NOMO-1 treated with DMSO at 0.1 percent for 48 hours (cell line): ENCODE results near the gene KLHL8.
A peak's percentile ranks its signal among the peaks of the same experiment; 100 is the strongest.
"Not testable (repeated sequence)": the region's sequence is repeated elsewhere in the genome, so short reads cannot be mapped to it uniquely, and the experiment has no call there.

Experiments
- DNase-seq: peaks from one replicate; lab custom pipeline; 2025; ENCODE audit not compliant: unreplicated experiment; lab: John Stamatoyannopoulos, UW

Gene KLHL8

GRCh38 chr4:87180767-87181166 lies 39.7 kb downstream of the KLHL8 start:
- DNase-seq, result no peak

DNA sequence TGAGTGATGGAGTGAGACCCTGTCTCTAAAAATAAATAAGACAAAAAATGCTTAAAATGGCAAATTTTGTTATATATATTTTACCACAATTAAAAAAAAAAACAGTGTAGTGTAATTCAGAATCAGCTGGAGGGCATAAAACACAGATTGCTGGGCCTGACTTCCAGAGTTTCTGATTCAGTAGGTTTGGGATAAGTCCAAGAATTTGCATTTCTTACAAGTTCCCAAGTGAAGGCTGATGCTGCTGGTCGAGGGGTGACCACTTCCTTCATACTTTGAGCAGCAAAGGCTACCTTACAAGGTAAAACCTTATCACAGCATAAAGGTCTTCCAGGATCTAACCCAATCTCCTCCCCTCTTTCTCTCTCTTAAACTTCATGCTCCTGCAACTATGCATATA lies 40.7 kb downstream of the KLHL8 start:
- no peak for DNase-seq

GRCh38 chr4:87174672-87175071 lies 45.7 kb downstream of the KLHL8 start:
- DNase-seq, result no peak

DNA sequence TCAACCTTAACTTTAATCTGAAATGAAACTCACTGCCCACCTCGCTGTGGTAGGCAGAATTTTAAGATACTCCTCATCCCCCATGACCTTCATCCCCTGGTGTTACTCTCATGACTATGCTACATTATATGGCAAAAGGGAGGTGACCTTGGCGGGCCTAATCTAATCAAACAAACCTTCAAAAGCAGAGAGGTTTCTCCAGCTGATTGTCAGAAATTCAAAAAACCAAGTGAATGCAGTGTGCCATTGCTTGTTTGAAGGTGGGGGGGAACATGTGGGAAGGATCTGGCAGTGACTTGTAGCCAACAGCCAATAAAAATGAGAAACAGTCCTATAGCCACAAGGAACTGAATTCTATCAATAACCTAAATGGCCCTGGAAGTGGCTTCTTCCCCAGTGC lies 48.5 kb downstream of the KLHL8 start:
- no peak for DNase-seq

GRCh38 chr4:87166296-87166854 lies 54.0 kb downstream of the KLHL8 start:
- no peak for DNase-seq

- DNase-seq, result no peak
These were observed 54.5 kb downstream of the KLHL8 start for GRCh38 chr4:87165892-87166291.

DNA sequence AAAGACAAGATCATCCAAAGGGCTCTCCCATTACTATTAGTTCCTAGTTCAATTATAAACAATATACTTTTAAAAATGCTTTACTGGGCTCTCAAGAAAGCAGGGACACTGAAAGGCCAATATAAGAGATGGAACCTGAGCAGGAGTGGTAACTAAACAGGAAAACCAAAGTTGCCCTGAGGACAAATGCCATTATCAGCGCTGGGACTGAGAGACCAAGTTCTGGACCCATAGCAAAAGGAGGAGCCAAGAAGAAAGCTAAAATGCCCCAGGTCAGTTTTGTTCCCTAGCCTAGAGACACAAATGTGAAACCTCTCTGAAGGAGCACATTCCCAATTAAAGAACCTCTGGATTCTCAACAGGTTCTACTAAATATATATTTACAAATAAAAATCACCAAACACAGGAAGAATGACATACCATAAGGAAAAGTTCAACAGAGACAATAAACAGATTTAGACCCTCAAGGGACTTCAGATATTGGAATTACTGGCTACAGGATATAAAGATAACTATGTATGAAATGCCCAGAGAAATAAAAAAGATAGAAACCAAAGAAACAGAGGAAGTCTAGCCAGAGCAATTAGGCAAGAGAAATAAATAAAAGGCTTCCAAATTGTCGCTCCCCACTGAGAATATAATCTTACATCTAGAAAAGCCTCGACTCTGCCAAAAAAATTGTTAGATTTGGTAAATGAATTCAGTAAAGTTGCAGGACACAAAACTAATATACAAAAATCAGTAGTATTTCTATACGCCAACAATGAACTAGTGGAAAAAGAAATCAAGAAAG lies 67.1 kb downstream of the KLHL8 start:
- DNase-seq, result no peak

DNA sequence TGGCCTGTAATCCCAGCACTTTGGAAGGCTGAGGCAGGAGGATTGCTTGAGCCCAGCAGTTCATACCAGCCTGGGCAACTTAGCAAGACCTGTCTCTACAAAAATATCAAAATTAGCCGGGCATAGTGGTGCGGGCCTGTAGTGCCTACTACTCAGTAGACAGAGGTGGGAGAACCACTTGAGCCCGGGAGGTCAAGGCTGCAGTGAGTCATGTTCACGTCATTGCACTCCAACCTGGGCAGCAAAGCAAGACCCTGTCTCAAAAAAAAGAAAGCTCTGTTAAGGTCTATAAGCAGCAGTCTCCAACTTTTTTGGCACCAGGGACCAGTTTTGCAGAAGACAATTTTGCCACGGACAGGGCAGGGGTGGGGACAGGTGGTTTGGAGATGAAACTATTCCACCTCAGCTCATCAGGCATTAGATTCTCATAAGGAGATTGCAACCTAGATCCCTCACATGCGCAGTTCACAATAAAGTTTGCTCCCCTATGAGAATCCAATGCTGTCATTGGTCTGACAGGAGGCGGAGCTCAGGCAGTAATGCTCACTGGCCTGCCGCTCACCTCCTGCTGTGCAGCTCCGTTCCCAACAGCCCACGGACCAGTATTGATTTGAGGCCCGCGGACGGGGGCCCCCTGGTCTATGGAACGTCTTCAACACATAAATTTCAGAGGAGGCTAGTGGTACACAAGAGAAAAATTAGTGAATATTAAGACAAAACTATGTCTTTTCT lies 67.9 kb downstream of the KLHL8 start:
- DNase-seq, result no peak

DNA sequence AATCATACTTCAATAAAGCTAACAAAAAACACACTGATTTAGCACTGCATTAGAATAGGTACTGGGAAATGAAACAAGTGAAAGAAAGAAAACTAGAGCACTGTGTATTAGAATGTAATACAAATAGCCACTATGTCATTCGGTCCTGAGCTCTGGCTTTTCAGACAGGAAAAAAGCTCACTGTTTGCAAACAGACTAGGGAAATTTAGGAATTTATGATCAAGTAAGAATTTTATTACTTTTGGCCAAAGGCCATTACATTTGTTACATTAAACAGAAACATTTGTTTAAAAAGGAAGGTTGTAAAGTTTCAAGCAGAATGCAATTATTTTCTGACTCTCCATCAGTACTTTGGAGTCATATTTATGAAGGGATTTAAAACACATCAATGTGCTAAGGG lies 68.7 kb downstream of the KLHL8 start:
- DNase-seq, result no peak

DNA sequence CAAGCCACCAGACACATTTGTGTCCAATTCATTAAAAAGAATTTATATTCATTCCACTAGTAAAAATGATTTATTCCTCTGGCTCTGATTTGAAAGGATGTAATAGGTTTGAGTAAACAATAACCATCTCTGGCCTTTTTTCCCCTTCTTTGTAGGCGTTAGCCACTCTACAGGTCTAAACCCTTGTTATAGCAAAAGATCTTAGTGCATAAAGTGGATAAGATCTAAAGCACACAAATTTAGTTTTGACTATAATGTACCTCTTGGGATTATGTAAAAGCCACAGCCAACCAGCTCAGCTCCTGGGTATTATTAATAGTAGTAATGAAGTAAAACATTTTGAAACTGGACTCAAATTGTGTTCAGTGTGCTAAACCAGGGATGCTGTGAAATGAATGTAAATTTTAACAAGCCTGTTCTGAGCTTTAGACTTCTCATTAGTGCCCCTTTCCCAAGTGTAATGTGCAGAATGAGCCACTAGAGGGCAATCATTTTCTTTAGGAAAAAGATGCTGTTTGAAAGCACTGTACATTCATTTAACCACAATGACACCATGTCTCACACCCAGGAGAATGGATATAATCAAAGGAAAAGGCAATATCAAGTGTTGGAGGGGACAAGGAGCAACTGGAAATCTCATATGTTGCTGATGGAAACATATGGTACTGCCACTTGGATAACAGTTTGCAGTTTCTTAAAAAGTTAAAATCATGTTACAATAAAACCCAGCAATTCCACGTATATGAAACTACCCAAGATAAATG lies 69.7 kb downstream of the KLHL8 start:
- DNase-seq, result peak; percentile 72

- no peak for DNase-seq
These were observed 73.3 kb downstream of the KLHL8 start for GRCh38 chr4:87147116-87147515.

DNA sequence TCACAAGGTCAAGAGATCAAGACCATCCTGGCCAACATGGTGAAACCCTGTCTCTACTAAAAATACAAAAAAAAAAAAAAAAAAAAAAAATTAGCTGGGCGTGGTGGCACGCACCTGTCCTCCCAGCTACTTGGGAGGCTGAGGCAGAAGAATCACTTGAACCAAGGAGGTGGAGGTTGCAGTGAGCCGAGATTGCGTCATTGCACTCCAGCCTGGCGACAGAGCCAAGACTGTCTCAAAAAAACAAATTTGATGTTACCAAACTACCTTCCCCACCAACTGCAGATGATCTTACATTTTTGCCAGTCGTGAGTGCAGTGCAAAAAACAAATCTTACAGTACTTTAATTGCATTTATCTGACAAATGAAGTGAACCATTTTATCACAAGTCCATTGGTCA lies 74.5 kb downstream of the KLHL8 start:
- DNase-seq, result not testable (repeated sequence)

GRCh38 chr4:87144356-87144755 lies 76.1 kb downstream of the KLHL8 start:
- no peak for DNase-seq

- DNase-seq, result no peak
These were observed 79.0 kb downstream of the KLHL8 start for GRCh38 chr4:87141428-87141827.

GRCh38 chr4:87134122-87134521 lies 86.3 kb downstream of the KLHL8 start:
- no peak for DNase-seq

DNA sequence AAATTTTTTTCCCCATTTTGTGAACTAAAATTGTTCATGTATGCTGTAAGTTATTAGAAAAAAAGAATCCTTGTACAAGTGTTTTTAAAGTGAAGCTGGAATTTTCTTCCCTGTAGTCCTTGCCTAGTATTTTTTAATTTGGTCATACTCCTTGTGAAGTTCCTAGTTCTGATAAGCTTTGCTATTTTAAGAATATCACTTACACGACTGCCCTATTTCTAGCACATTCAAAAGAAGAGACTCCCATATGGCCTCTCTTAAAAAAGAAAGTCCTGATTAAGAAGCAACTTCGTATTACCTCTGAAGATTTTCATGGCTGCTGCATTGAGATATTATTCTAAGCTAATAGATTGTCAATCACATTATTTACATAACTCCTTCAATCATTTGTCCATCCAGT lies 87.2 kb downstream of the KLHL8 start:
- no peak for DNase-seq

GRCh38 chr4:87132035-87132434 lies 88.4 kb downstream of the KLHL8 start:
- no peak for DNase-seq

DNA sequence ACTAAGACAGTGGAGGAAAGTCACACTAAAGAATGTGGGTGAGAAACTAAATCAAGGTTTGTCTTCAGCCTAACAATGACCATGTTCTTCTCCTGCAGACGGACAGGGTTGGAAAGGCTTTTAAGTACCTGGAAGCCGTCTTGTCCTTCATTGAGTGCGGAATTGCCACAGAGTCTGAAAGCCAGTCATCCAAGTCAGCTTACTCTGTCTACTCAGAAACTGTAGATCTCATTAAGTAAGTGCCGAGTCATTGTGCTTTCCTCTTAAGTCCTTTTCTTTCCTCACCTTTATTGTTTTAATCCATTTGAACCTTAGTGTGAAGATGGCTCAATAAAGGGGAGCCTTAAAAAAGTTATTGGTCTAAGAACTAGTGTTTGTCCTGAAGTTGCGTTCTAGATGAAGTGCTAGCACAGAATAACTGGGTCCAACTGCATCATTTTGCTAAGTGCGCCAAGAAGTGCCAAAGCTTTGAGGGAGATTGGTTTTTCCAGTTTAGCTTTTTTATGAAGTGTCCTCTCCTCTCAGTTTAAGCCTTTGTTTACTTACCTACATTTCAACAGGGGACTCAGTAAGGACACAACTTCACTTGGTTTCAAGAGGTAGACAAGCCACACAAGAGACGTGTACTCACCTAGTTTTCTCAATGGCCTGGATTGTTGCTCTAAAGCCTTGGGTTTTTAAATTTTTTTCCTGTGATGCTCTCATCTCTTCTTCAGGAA lies 89.3 kb downstream of the KLHL8 start:
- DNase-seq, result no peak

DNA sequence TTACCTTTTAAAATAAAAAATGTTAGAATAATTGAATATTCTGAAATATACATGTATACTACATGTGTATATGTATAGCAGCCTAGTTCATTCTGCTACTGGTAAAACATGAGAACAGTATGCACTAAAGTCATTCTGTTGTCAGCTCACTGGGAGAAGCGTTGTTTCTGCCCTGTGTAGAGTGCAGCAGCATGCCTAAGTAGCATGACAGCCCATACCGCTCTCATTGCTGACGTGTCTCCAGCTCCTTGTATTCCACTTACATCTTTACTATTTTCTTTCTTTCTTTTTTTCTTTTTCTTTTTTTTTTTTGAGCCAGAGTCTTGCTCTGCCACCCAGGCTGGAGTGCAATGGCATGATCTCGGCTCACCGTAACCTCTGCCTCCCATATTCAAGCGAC lies 90.7 kb downstream of the KLHL8 start:
- no peak for DNase-seq

- DNase-seq, result no peak
These were observed 92.3 kb downstream of the KLHL8 start for GRCh38 chr4:87128006-87128705.
